Breast epithelium (tissue), 4 donors: ENCODE results near the gene CCBE1. TPM values are rescaled to one million over a fixed set of nuclear protein-coding genes. Genes with fewer than 3 reads are reported as not detected.

Experiments
- DNase-seq, 2 donors: peaks; one replicate each; pipeline ENCODE4 v3.0.0-alpha.2; 2019; ENCODE audit warnings: low spot score in 2 of 2
- H3K27ac ChIP-seq, 2 donors: fragments of 200-600 bp; sonication (generic) in 1 of 2; one replicate each; pipeline ENCODE4 v1.5.1; 2016 to 2019; ENCODE audit warnings: mild to moderate bottlenecking in 1 of 2
- H3K27me3 ChIP-seq, 2 donors: fragments of 200-600 bp; sonication (generic) in 1 of 2; one replicate each; pipeline versions ENCODE4 v1.5.1 to v1.6.0; 2017 to 2019; ENCODE audit warnings: control low read depth in 1 of 2, mild to moderate bottlenecking in 1 of 2
- H3K36me3 ChIP-seq: fragments of 200-600 bp; one replicate; pipeline ENCODE4 v1.5.1; 2019
- H3K4me1 ChIP-seq, 2 donors: fragments of 200-600 bp; sonication (generic); one replicate each; pipeline ENCODE4 v1.5.1; 2016 to 2019; ENCODE audit warnings: control low read depth in 1 of 2
- H3K4me3 ChIP-seq, 3 donors: fragments of 200-600 bp; sonication (generic); 1 replicate in 2 of 3; 2 replicates in 1 of 3; pipeline ENCODE4 v1.5.1; 2016 to 2019; ENCODE audit warnings: mild to moderate bottlenecking in 3 of 3, moderate library complexity in 2 of 3
- H3K9me3 ChIP-seq, 2 donors: fragments of 200-600 bp; sonication (generic) in 1 of 2; one replicate each; pipeline ENCODE4 v1.5.1; 2016 to 2019; ENCODE audit warnings: control low read depth in 1 of 2
- CTCF ChIP-seq, 3 donors: fragments of 450-650 bp; IDR thresholded peaks; one replicate each; pipeline ENCODE4 v1.5.1; 2016 to 2017; ENCODE audit warnings: antibody characterized with exemption in 3 of 3, mild to moderate bottlenecking in 3 of 3, moderate library complexity in 3 of 3
- POLR2A ChIP-seq: fragments of 450-650 bp; IDR thresholded peaks from one replicate; pipeline ENCODE4 v1.6.1; 2016; ENCODE audit warnings: antibody characterized with exemption, mild to moderate bottlenecking, moderate library complexity
- POLR2AphosphoS5 ChIP-seq, 3 donors: sonication (generic); formaldehyde crosslinking; IDR thresholded peaks; one replicate each; pipeline ENCODE4 v1.6.1; 2017; ENCODE audit warnings: antibody characterized with exemption in 3 of 3
- intact Hi-C: fragments of 100-400 bp; cut with DNase I; formaldehyde crosslinking; loops from one replicate; pipeline ENCODE4 v1.15.1; 2023; ENCODE audit warnings: low total_unique reads
- total RNA-seq, 3 donors: library from RNA; depleted of rRNA; stranded (reverse); fragments of >200 nt; gene quantifications; one replicate each; pipeline ENCODE4 v1.1.0, GENCODE V29; 2016

The CCBE1 gene
- total RNA-seq, 3 donors from 2014 or later, result 3.5 to 4.9 (median 4.0) TPM

GRCh38 chr18:59686260-59686659 lies 11.0 kb downstream of the CCBE1 start:
- Histone ChIP-seq H3K36me3 (no peaks in the 10 kb centered on the region), H3K27ac (no peak overlapping the region), H3K4me3 (no peak overlapping the region), H3K9me3 (no peaks in the 10 kb centered on the region), H3K4me1 (no peaks in the 10 kb centered on the region), H3K27me3 (no peaks in the 10 kb centered on the region)
- TF ChIP-seq CTCF (IDR thresholded peaks at IDR 0.05), result no peak
- TF ChIP-seq POLR2A, result no peak
- no peak for TF ChIP-seq POLR2AphosphoS5 (IDR thresholded peaks at IDR 0.05)
- intact Hi-C loops, result loop anchor here (5.0 kb wide), 1 partner anchor 414 kb away; the partner anchor contains the start of gene RAX
- DNase-seq, result no peak

- H3K27ac ChIP-seq, result no peak overlapping the region
Observed at GRCh38 chr18:59685501-59685900, 11.7 kb downstream of the CCBE1 start.

GRCh38 chr18:59684777-59685176 lies 12.4 kb downstream of the CCBE1 start:
- intact Hi-C loops, result loop anchor here (5.0 kb wide), 1 partner anchor 412 kb away; the partner anchor contains the start of gene RAX
- no peak for DNase-seq
- Histone ChIP-seq H3K9me3 (no peaks in the 10 kb centered on the region), H3K4me1 (no peaks in the 10 kb centered on the region), H3K27ac (no peak overlapping the region), H3K36me3 (no peaks in the 10 kb centered on the region), H3K4me3 (no peak overlapping the region), H3K27me3 (no peaks in the 10 kb centered on the region)
- TF ChIP-seq POLR2AphosphoS5 (IDR thresholded peaks at IDR 0.05) (no peak), CTCF (IDR thresholded peaks at IDR 0.05) (no peak), POLR2A (no peak)

More at GRCh38 chr18:59685501-59685900, 11.7 kb downstream of the CCBE1 start:
- Histone ChIP-seq H3K4me1 (no peaks in the 10 kb centered on the region), H3K4me3 (no peak overlapping the region), H3K27me3 (no peaks in the 10 kb centered on the region), H3K9me3 (no peaks in the 10 kb centered on the region), H3K36me3 (no peaks in the 10 kb centered on the region)
- DNase-seq, result no peak
- intact Hi-C loops, result loop anchor here (5.0 kb wide), 1 partner anchor 413 kb away; the partner anchor contains the start of gene RAX
- TF ChIP-seq POLR2A, result no peak
- TF ChIP-seq CTCF (IDR thresholded peaks at IDR 0.05), result no peak
- no peak for TF ChIP-seq POLR2AphosphoS5 (IDR thresholded peaks at IDR 0.05)

- intact Hi-C loops, result no loop called here
- TF ChIP-seq CTCF (IDR thresholded peaks at IDR 0.05) (no peak), POLR2AphosphoS5 (IDR thresholded peaks at IDR 0.05) (no peak), POLR2A (no peak)
- DNase-seq, result no peak
- Histone ChIP-seq H3K9me3 (no peaks in the 10 kb centered on the region), H3K4me1 (no peaks in the 10 kb centered on the region), H3K27me3 (no peaks in the 10 kb centered on the region), H3K27ac (no peak overlapping the region), H3K36me3 (no peaks in the 10 kb centered on the region), H3K4me3 (no peak overlapping the region)
Observed at GRCh38 chr18:59681521-59682004, 15.7 kb downstream of the CCBE1 start.

GRCh38 chr18:59681051-59681450 lies 16.2 kb downstream of the CCBE1 start:
- Histone ChIP-seq H3K4me3 (no peak overlapping the region), H3K9me3 (no peaks in the 10 kb centered on the region), H3K4me1 (no peaks in the 10 kb centered on the region), H3K27me3 (no peaks in the 10 kb centered on the region), H3K27ac (no peak overlapping the region), H3K36me3 (no peaks in the 10 kb centered on the region)
- no peak for DNase-seq
- intact Hi-C loops, result no loop called here
- TF ChIP-seq POLR2AphosphoS5 (IDR thresholded peaks at IDR 0.05), result no peak
- no peak for TF ChIP-seq CTCF (IDR thresholded peaks at IDR 0.05)
- no peak for TF ChIP-seq POLR2A
